Adipocyte (in vitro differentiated cells): Measurements from ENCODE around the gene KIAA0825.

Source experiments
- DNase-seq: peaks from one replicate; pipeline ENCODE4 v3.0.0-alpha.2; 2015; ENCODE audit warnings: low read depth
- H3K27me3 ChIP-seq: replicated peaks from 2 replicates; pipeline ENCODE4 v1.7.0; 2013; ENCODE audit warnings: mild to moderate bottlenecking, low read length, moderate library complexity; ENCODE audit not compliant: control insufficient read depth, insufficient read depth
- H3K36me3 ChIP-seq: 2 replicates; pipeline ENCODE4 v1.7.0; 2013; ENCODE audit warnings: low read length, mild to moderate bottlenecking, moderate library complexity; ENCODE audit not compliant: control insufficient read depth, insufficient read depth, severe bottlenecking
- H3K4me1 ChIP-seq: 2 replicates; pipeline ENCODE4 v1.7.0; 2013; ENCODE audit warnings: mild to moderate bottlenecking, low read length, moderate library complexity; ENCODE audit not compliant: control insufficient read depth, insufficient read depth
- H3K4me3 ChIP-seq: 2 replicates; pipeline ENCODE4 v1.7.0; 2013; ENCODE audit warnings: mild to moderate bottlenecking, low read length, moderate library complexity
- H3K9ac ChIP-seq: 2 replicates; pipeline ENCODE4 v1.7.0; 2013; ENCODE audit warnings: mild to moderate bottlenecking, low read length, moderate library complexity
- H3K9me3 ChIP-seq: 2 replicates; pipeline ENCODE4 v1.7.0; 2013; ENCODE audit warnings: mild to moderate bottlenecking, low read length, moderate library complexity; ENCODE audit not compliant: control insufficient read depth

KIAA0825 gene

GRCh38 chr5:94329115-94329514 lies 289.3 kb downstream of the KIAA0825 start:
- Histone ChIP-seq H3K9me3 (peaks cover 21% of the 10 kb centered on the region), H3K9ac (no peak overlapping the region), H3K27me3 (no peaks in the 10 kb centered on the region), H3K36me3 (no peaks in the 10 kb centered on the region), H3K4me1 (no peaks in the 10 kb centered on the region), H3K4me3 (no peak overlapping the region)
- DNase-seq = no peak

DNA sequence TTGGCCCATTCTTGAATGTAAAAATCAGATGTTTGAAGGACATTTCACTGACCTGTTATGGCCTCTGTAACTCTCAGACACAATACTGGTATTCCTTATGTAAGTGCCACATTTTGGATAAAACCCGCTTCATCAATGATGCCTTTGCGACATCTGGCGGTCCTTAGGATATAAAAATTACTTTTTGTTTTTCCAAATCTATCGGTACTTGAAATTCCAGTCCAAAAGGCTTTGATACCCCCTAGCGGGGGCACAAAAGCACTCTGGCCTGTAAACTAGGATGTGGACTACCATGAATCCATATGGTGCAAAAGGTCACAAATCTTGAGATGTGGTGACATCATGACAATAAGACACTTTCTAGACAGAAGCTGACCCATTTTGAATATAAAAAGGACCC lies 291.8 kb downstream of the KIAA0825 start:
- DNase-seq = no peak
- H3K36me3 ChIP-seq = no peaks in the 10 kb centered on the region
- H3K4me1 ChIP-seq = no peaks in the 10 kb centered on the region
- no peak overlapping the region for H3K4me3 ChIP-seq
- H3K9me3 ChIP-seq = peaks cover 21% of the 10 kb centered on the region
- H3K27me3 ChIP-seq = no peaks in the 10 kb centered on the region
- no peak overlapping the region for H3K9ac ChIP-seq

DNA sequence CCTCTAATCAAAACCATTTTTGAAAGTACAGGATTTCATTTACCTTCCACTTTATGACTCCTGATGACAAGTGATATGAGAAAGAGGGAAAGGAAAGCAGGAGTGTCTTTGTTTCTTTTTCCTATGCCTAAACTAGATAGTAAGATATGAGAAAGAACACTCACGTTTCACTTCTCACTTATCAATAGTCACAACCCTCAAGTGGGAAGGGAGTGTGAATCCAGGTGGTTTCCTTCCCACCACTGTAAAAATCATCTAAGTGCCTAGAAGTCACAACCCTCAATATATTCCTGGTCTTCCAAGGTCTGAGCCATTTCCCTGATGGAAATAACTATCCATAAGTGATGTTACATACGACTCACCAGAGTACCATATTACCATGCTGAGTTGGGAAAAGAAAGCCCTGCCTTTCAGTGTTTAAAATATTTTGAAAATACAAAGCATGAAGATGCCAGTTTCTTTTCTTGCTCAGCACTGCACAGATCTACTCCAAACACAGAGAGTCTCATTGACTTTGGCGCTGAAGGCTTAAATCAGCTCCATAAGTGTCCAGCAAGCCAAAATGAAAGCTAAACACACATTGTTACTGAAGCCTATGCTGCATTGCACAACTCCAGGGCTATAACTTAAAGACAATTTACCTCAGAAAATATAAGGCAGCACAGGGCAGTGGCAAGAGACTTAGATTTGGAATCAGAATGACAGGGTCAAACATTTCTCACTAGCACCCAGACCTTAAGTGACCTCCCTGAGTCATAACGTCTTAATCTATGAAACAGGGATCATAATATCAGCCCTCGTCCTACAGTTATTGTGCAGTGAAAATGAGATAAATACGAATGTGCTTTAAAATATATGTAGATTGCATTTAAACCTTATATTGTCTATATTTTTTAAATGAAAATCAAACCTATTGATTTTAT lies 301.2 kb downstream of the KIAA0825 start:
- Histone ChIP-seq H3K4me3 (no peak overlapping the region), H3K36me3 (no peaks in the 10 kb centered on the region), H3K9ac (no peak overlapping the region), H3K9me3 (no peaks in the 10 kb centered on the region), H3K4me1 (no peaks in the 10 kb centered on the region), H3K27me3 (no peaks in the 10 kb centered on the region)
- peak; percentile 28 for DNase-seq

DNA sequence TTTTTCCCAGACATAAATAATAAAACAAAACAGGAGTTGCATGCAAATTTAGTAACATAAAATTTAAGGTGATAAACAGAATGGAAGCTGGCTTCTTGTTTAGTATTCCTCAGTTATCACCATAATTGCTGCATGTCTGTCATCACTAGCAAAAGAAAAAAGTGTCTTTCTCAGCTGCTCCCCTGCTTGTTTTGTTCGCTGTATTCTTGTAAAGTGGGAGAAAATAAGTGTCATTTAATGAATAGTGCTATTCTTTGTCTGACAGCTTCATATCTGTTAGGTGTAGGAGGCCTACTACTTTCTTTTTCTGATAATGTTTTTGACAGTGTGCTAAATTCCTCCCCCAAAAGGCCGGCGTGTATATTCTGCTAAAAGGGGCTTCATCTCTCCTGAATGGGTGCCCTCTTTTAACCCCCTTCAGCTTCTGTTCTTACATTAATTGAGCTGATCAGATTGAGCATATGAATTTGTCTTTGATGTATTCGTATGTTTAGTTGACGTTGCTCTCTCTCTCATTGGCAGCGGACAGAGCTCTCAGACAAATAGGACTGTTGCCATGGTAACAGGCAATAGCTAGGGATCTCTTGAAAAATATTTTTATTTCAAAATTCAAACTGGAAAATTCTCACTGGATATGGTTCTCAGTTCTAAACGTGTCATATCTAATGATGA lies 303.8 kb downstream of the KIAA0825 start:
- Histone ChIP-seq H3K4me1 (no peaks in the 10 kb centered on the region), H3K27me3 (no peaks in the 10 kb centered on the region), H3K9me3 (no peaks in the 10 kb centered on the region), H3K36me3 (no peaks in the 10 kb centered on the region), H3K9ac (no peak overlapping the region), H3K4me3 (no peak overlapping the region)
- no peak for DNase-seq

- Histone ChIP-seq H3K4me1 (no peaks in the 10 kb centered on the region), H3K36me3 (no peaks in the 10 kb centered on the region), H3K9me3 (no peaks in the 10 kb centered on the region), H3K4me3 (no peak overlapping the region), H3K27me3 (no peaks in the 10 kb centered on the region), H3K9ac (no peak overlapping the region)
- no peak for DNase-seq
These were observed 304.7 kb downstream of the KIAA0825 start for GRCh38 chr5:94313696-94314095.

- H3K4me3 ChIP-seq = no peak overlapping the region
- H3K4me1 ChIP-seq = no peaks in the 10 kb centered on the region
- H3K9me3 ChIP-seq = no peaks in the 10 kb centered on the region
- no peaks in the 10 kb centered on the region for H3K36me3 ChIP-seq
- no peaks in the 10 kb centered on the region for H3K27me3 ChIP-seq
- H3K9ac ChIP-seq = no peak overlapping the region
- DNase-seq = no peak
These were observed 305.2 kb downstream of the KIAA0825 start for GRCh38 chr5:94313188-94313587.

DNA sequence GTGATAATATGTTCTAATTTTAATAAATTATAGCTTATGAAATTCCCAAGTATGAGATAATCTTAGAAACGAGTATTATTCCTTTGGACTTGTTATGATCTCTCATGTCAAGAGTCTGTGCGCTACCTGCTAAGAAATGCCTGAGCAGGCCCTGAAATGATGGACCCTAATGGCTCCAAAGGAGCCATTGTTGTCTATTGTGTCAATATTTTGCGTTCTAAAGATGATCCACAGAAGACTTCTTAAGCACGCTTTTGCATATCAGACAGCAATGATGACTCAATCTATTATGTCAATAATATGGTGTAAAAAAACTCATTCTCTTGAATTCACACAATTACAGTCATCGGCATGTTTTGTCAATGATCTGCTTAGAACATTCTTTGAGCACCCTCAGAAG lies 306.1 kb downstream of the KIAA0825 start:
- H3K36me3 ChIP-seq = no peaks in the 10 kb centered on the region
- H3K9me3 ChIP-seq = no peaks in the 10 kb centered on the region
- no peak overlapping the region for H3K9ac ChIP-seq
- H3K4me1 ChIP-seq = no peaks in the 10 kb centered on the region
- DNase-seq = no peak
- H3K27me3 ChIP-seq = no peaks in the 10 kb centered on the region
- no peak overlapping the region for H3K4me3 ChIP-seq

DNA sequence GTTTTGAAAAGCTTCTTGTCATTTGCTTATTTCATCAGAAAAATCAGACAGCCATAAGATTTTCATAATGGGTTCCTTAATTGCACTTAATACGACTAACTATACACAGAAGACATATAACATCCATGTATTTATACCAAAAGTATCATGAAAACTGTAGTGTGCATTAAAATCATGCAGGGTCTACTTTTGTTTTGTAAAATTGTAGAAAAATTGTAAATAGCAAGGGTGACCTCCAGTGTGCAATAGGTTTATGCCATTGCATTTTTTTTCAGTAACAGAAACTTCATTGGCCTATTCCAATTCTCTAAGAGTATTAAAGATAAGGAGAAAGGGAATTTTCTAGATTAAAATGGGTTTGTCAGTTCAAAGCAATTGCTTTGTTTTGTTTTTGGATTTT lies 307.6 kb downstream of the KIAA0825 start:
- no peaks in the 10 kb centered on the region for H3K36me3 ChIP-seq
- no peak overlapping the region for H3K4me3 ChIP-seq
- no peaks in the 10 kb centered on the region for H3K4me1 ChIP-seq
- no peaks in the 10 kb centered on the region for H3K9me3 ChIP-seq
- DNase-seq = no peak
- no peak overlapping the region for H3K9ac ChIP-seq
- H3K27me3 ChIP-seq = no peaks in the 10 kb centered on the region

DNA sequence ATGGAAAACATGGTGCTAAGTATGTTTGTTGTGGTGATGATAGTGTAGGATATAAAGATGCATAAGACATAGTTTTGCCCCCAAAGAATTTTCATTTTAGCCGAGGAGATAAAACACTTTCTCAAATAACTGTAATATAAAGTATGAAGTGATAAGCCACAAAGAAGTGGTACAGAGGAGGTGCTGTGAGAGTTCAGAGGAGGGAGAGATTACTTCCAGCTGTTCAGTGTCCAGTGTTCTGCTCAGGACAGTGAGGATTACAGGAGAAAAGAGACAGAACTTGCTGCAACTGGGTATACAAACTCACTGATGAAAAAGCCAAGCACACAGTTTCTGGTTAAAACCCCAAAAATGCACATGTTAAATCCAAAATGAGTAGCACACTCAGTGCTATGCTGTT lies 309.3 kb downstream of the KIAA0825 start:
- Histone ChIP-seq H3K4me1 (no peaks in the 10 kb centered on the region), H3K36me3 (no peaks in the 10 kb centered on the region), H3K9me3 (no peaks in the 10 kb centered on the region), H3K4me3 (no peak overlapping the region), H3K27me3 (no peaks in the 10 kb centered on the region), H3K9ac (no peak overlapping the region)
- peak; percentile 17 for DNase-seq

DNA sequence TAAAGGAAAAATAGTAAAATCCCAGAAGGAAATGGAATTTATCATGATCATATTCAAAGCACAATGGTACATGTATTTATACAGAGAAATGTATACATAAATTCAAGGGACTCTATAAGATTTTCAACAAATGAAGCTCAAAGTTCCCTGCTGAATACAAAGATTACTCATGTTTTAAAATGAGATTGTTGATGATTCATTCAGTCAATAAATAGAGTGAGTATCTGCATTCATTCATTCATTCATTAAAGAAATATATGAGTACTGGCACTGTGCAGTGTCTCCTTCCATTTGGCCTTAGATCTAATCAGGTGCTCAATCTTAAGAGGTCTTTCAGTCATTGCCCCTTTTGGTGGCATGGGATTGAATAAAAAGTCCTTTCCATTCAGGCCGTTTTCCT lies 310.0 kb downstream of the KIAA0825 start:
- DNase-seq = no peak
- no peaks in the 10 kb centered on the region for H3K9me3 ChIP-seq
- no peak overlapping the region for H3K4me3 ChIP-seq
- H3K9ac ChIP-seq = no peak overlapping the region
- H3K27me3 ChIP-seq = no peaks in the 10 kb centered on the region
- H3K36me3 ChIP-seq = no peaks in the 10 kb centered on the region
- H3K4me1 ChIP-seq = no peaks in the 10 kb centered on the region

- Histone ChIP-seq H3K36me3 (no peaks in the 10 kb centered on the region), H3K4me1 (peaks cover 6% of the 10 kb centered on the region), H3K4me3 (no peak overlapping the region), H3K9me3 (no peaks in the 10 kb centered on the region), H3K9ac (no peak overlapping the region), H3K27me3 (no peaks in the 10 kb centered on the region)
- DNase-seq = no peak
These were observed 314.3 kb downstream of the KIAA0825 start for GRCh38 chr5:94304146-94304545.
